Ovary (tissue), 3 donors: ENCODE measurements around the gene SLC25A36.

Experiments used
- EP300 ChIP-seq: sonication (generic); formaldehyde crosslinking; IDR thresholded peaks from one replicate; pipeline ENCODE4 v1.6.1; 2017; ENCODE audit warnings: antibody characterized with exemption
- POLR2A ChIP-seq: fragments of 450-650 bp; IDR thresholded peaks from one replicate; pipeline ENCODE4 v1.6.1; 2017; ENCODE audit warnings: antibody characterized with exemption, mild to moderate bottlenecking, moderate library complexity
- TF ChIP-seq, protein P1 (sequence below), 3 donors: fragments of 450-650 bp in 2 of 3; fragments of 200-600 bp in 1 of 3; IDR thresholded peaks; one replicate each; pipeline versions ENCODE4 v1.5.1 to v1.8.0; 2016 to 2022; ENCODE audit warnings: antibody characterized with exemption in 3 of 3, mild to moderate bottlenecking in 1 of 3
- donor health status: DM: no; HTN: no; CAD: no.

DNA sequence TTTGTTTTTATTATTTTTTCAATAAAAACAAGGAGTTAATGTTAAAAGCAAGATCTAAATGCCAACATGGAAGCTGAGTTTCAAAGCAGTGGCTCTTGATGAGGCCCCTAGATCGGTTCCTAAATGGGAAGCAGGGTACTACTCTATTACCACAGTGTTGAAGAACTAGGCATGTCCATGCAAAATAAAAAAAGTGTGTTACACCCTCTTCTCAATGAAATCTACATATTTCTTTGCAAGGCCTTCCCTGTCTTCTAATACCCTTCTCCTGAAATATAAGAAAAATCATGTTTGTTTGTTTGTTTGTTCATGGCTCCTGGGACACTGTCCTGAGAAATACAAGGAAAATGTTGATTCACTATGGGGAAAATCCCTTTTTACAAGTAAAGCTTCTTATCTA is 12.2 kb upstream of the SLC25A36 start:
- TF ChIP-seq, protein P1, sequence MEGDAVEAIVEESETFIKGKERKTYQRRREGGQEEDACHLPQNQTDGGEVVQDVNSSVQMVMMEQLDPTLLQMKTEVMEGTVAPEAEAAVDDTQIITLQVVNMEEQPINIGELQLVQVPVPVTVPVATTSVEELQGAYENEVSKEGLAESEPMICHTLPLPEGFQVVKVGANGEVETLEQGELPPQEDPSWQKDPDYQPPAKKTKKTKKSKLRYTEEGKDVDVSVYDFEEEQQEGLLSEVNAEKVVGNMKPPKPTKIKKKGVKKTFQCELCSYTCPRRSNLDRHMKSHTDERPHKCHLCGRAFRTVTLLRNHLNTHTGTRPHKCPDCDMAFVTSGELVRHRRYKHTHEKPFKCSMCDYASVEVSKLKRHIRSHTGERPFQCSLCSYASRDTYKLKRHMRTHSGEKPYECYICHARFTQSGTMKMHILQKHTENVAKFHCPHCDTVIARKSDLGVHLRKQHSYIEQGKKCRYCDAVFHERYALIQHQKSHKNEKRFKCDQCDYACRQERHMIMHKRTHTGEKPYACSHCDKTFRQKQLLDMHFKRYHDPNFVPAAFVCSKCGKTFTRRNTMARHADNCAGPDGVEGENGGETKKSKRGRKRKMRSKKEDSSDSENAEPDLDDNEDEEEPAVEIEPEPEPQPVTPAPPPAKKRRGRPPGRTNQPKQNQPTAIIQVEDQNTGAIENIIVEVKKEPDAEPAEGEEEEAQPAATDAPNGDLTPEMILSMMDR (IDR thresholded peaks at IDR 0.05): no peak
- TF ChIP-seq EP300: no peak
- TF ChIP-seq POLR2A: no peak
